HepG2 (cell line): ENCODE measurements around the gene TPI1. TPM values are rescaled to one million over a fixed set of nuclear protein-coding genes. Genes with fewer than 3 reads are reported as not detected.

ENCODE experiments used
- ADNP ChIP-seq: sonication (generic); formaldehyde crosslinking; IDR thresholded peaks from 2 replicates; pipeline ENCODE4 v1.4.0; 2020; ENCODE audit warnings: missing genetic modification reagents
- ARID3A ChIP-seq: IDR thresholded peaks from 2 replicates; pipeline ENCODE4 v1.6.1; 2012; ENCODE audit warnings: low read depth, low read length, improper control_type of control experiment
- ELF1 ChIP-seq: sonication (generic); formaldehyde crosslinking; IDR thresholded peaks from 2 replicates; pipeline ENCODE4 v1.4.0; 2020; ENCODE audit warnings: missing genetic modification reagents
- FOXM1 ChIP-seq: sonication (generic); formaldehyde crosslinking; IDR thresholded peaks from 2 replicates; pipeline ENCODE4 v1.5.0; 2020; ENCODE audit warnings: missing genetic modification reagents
- FOXO4 ChIP-seq: sonication (generic); formaldehyde crosslinking; conservative IDR thresholded peaks from 2 replicates; pipeline ENCODE4 v1.8.1; 2023; ENCODE audit warnings: missing genetic modification reagents
- GATAD2A ChIP-seq: IDR thresholded peaks from 2 replicates; pipeline ENCODE4 v1.6.1; 2016
- GLI4 ChIP-seq: sonication (generic); formaldehyde crosslinking; IDR thresholded peaks from 2 replicates; pipeline ENCODE4 v1.5.1; 2020; ENCODE audit warnings: missing genetic modification reagents, mild to moderate bottlenecking, moderate library complexity, borderline replicate concordance
- GRHL1 ChIP-seq: sonication (generic); formaldehyde crosslinking; conservative IDR thresholded peaks from 2 replicates; pipeline ENCODE4 v1.8.0; 2022; ENCODE audit warnings: missing genetic modification reagents
- HNRNPH1 ChIP-seq: fragments of 200-400 bp; formaldehyde crosslinking; optimal IDR thresholded peaks from 2 replicates; pipeline ENCODE3; 2017; ENCODE audit warnings: mild to moderate bottlenecking, low read depth, low read length
- JUND ChIP-seq: sonication (generic); formaldehyde crosslinking; IDR thresholded peaks from 2 replicates; pipeline ENCODE4 v1.8.0; 2022; ENCODE audit warnings: mild to moderate bottlenecking, missing genetic modification reagents
- KLF16 ChIP-seq, 2 experiments: sonication (generic) in 1 of 2; formaldehyde crosslinking in 1 of 2; IDR thresholded peaks; 2 replicates each; pipeline versions ENCODE4 v1.6.1 to v1.8.0; 2016 to 2023; ENCODE audit warnings: missing genetic modification reagents in 2 of 2, missing compliant biosample characterization in 1 of 2
- NR0B2 ChIP-seq: sonication (generic); formaldehyde crosslinking; IDR thresholded peaks from 2 replicates; pipeline ENCODE4 v1.4.0; 2020; ENCODE audit warnings: mild to moderate bottlenecking, missing genetic modification reagents
- RBM39 ChIP-seq: fragments of 200-400 bp; formaldehyde crosslinking; IDR thresholded peaks from one replicate; pipeline ENCODE4 v1.6.1; 2018; ENCODE audit warnings: antibody characterized with exemption, mild to moderate bottlenecking, low read depth, low read length; ENCODE audit not compliant: poor library complexity, severe bottlenecking
- SALL2 ChIP-seq: sonication (generic); formaldehyde crosslinking; IDR thresholded peaks from 2 replicates; pipeline ENCODE4 v1.8.1; 2023; ENCODE audit warnings: mild to moderate bottlenecking, missing genetic modification reagents, inconsistent platforms
- SIX1 ChIP-seq: sonication (generic); formaldehyde crosslinking; IDR thresholded peaks from 2 replicates; pipeline ENCODE4 v1.4.0; 2020; ENCODE audit warnings: missing genetic modification reagents, borderline replicate concordance
- SMYD3 ChIP-seq: sonication (generic); formaldehyde crosslinking; IDR thresholded peaks from 2 replicates; pipeline ENCODE4 v1.8.1; 2023; ENCODE audit warnings: mild to moderate bottlenecking, missing genetic modification reagents
- YEATS2 ChIP-seq: sonication (generic); formaldehyde crosslinking; IDR thresholded peaks from 2 replicates; pipeline ENCODE4 v1.4.0; 2020; ENCODE audit warnings: missing genetic modification reagents, borderline replicate concordance
- ZBTB25 ChIP-seq: IDR thresholded peaks from 2 replicates; pipeline ENCODE4 v1.6.1; 2018; ENCODE audit warnings: missing genetic modification reagents
- ZFYVE20 ChIP-seq: sonication (generic); formaldehyde crosslinking; IDR thresholded peaks from 2 replicates; pipeline ENCODE4 v1.8.0; 2023; ENCODE audit warnings: low read depth, mild to moderate bottlenecking, moderate library complexity, missing genetic modification reagents, borderline replicate concordance
- ZKSCAN5 ChIP-seq: sonication (generic); formaldehyde crosslinking; IDR thresholded peaks from 2 replicates; pipeline ENCODE4 v1.5.1; 2020; ENCODE audit warnings: mild to moderate bottlenecking, missing genetic modification reagents
- ZNF17 ChIP-seq: sonication (generic); formaldehyde crosslinking; IDR thresholded peaks from 2 replicates; pipeline ENCODE4 v1.5.0; 2020; ENCODE audit warnings: mild to moderate bottlenecking, missing genetic modification reagents
- ZNF720 ChIP-seq: sonication (generic); formaldehyde crosslinking; IDR thresholded peaks from 2 replicates; pipeline ENCODE4 v1.4.0; 2020; ENCODE audit warnings: missing genetic modification reagents
- ZNF737 ChIP-seq: sonication (generic); formaldehyde crosslinking; IDR thresholded peaks from 2 replicates; pipeline ENCODE4 v1.5.0; 2020; ENCODE audit warnings: missing genetic modification reagents, mild to moderate bottlenecking, borderline replicate concordance
- ZSCAN22 ChIP-seq: sonication (generic); formaldehyde crosslinking; IDR thresholded peaks from 2 replicates; pipeline ENCODE4 v1.4.0; 2020; ENCODE audit warnings: mild to moderate bottlenecking, missing genetic modification reagents
- polyA plus RNA-seq, 8 experiments: library from polyadenylated mRNA; depleted of rRNA in 3 of 8; stranded (reverse) in 7 of 8; unstranded in 1 of 8; fragments of >200 nt; fragmentation: Illumina TruSeq in 4 of 8; extraction: Trizol in 4 of 8; gene quantifications; 2 replicates each; pipeline versions ENCODE4 v1.2.1 to v1.2.3, GENCODE V29; 2011 to 2016; ENCODE audit warnings: low read depth in 4 of 8, missing spikeins in 1 of 8, mixed read lengths in 1 of 8; ENCODE audit not compliant: insufficient read depth in 1 of 8
- total RNA-seq, 5 experiments: library from RNA; depleted of rRNA; stranded (reverse); fragments of >200 nt; fragmentation: Illumina TruSeq; extraction: Trizol; gene quantifications; 2 replicates each; pipeline ENCODE4 v1.2.3, GENCODE V29; 2016; ENCODE audit warnings: low read depth in 1 of 5

TPI1 gene
- total and polyA plus RNA-seq, 2 of the 13 experiments (the other 11 are each of a cell fraction or from before 2014, with no cell fraction given): 945 to 2,535 TPM

- TF ChIP-seq ZBTB25: no peak
- no peak for TF ChIP-seq ZNF17 (CRISPR knock-in tag)
- no peak for TF ChIP-seq KLF16 (CRISPR knock-in tag; IDR thresholded peaks at IDR 0.05)
- no peak for TF ChIP-seq ZSCAN22 (CRISPR knock-in tag)
- no peak for TF ChIP-seq JUND (CRISPR knock-in tag)
- TF ChIP-seq HNRNPH1: no peak
- TF ChIP-seq GRHL1: no peak
- no peak for TF ChIP-seq ARID3A
- no peak for TF ChIP-seq ELF1 (CRISPR knock-in tag)
- TF ChIP-seq GATAD2A (CRISPR knock-in tag): peak; percentile 8
- TF ChIP-seq SIX1: no peak
- no peak for TF ChIP-seq SMYD3 (CRISPR knock-in tag)
- no peak for TF ChIP-seq GLI4 (CRISPR knock-in tag)
- no peak for TF ChIP-seq ZKSCAN5 (CRISPR knock-in tag)
- TF ChIP-seq NR0B2: no peak
- TF ChIP-seq RBM39: no peak
- TF ChIP-seq ZNF720 (CRISPR knock-in tag): no peak
- TF ChIP-seq YEATS2: peak; percentile 56; the same call in 1 of the 2 replicates
- no peak for TF ChIP-seq ZNF737 (CRISPR knock-in tag)
- no peak for TF ChIP-seq ZFYVE20 (CRISPR knock-in tag)
- no peak for TF ChIP-seq FOXO4 (CRISPR knock-in tag)
- no peak for TF ChIP-seq SALL2 (CRISPR knock-in tag)
- TF ChIP-seq ADNP (CRISPR knock-in tag): no peak
- TF ChIP-seq FOXM1 (CRISPR knock-in tag): no peak
Observed at GRCh38 chr12:6866920-6867412, 365 bp upstream of the TPI1 start (continued).
